ENCODE results near the gene AP5S1.

DNA sequence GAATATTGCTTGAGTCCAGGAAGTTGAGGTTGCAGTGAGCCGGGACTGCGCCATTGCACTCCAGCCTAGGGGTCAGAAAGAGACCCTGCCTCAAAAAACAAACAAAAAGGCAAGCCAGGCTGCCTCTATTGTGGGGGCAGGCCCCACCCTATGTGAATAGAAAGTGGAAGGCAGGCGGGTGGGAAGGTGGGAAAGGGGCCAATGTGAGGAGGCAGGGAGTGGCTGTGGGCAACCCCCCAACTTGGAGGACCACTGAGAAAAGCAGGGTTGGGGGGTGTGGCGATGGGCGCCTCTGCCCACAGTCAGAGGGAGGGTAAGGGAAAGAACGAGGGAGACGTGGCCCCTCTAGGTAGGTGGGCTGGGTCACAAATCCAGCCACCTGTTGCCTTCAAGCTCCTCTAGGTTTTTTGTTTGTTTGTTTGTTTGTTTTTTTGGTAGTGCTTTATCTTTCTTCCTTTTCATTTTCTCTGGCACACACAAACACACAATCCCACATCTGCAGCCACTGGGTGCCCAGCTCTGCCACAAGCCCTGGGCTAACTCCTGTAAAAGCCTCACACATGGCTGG lies 5.3 kb upstream of the AP5S1 start:
- TF ChIP-seq EZH2phosphoT487 (IDR thresholded peaks at IDR 0.05; ENCODE audit: insufficient read depth, low read depth) (no peak), EZH2 (IDR thresholded peaks at IDR 0.05; ENCODE audit: insufficient read depth, poor library complexity, severe bottlenecking) (no peak)
